Activated CD4-positive, alpha-beta memory T cell treated with anti-CD3 and anti-CD28 coated beads, Interleukin-2, amount 10 ng/mL, durations not matched to agents 7 days and 5 days (primary cell): Measurements from ENCODE around the gene XPC. TPM values are rescaled to one million over a fixed set of nuclear protein-coding genes. Genes with fewer than 3 reads are reported as not detected.
"Not testable (repeated sequence)": the region's sequence is repeated elsewhere in the genome, so short reads cannot be mapped to it uniquely, and the experiment has no call there.

Experiments
- CTCF ChIA-PET: fragments of 350-600 bp; sonication (Branson Sonifier 250); formaldehyde crosslinking; loops from one replicate; lab custom pipeline; 2021; ENCODE audit warnings: antibody characterized with exemption, inconsistent platforms; lab: Charles Lee
- POLR2A ChIA-PET: fragments of 350-600 bp; sonication (Branson Sonifier 250); formaldehyde crosslinking; loops from one replicate; lab custom pipeline; 2021; ENCODE audit warnings: antibody characterized with exemption; lab: Charles Lee
- DNase-seq: peaks from one replicate; pipeline ENCODE4 v3.0.0-alpha.2; 2020
- H3K27ac Mint-ChIP-seq: one replicate; pipeline ENCODE4 v1.8.0; 2021; ENCODE audit warnings: mild to moderate bottlenecking, mixed read lengths
- H3K27me3 Mint-ChIP-seq: one replicate; pipeline ENCODE4 v1.8.0; 2021; ENCODE audit warnings: mixed read lengths
- H3K36me3 Mint-ChIP-seq: one replicate; pipeline ENCODE4 v1.8.0; 2021; ENCODE audit warnings: low read depth, mixed read lengths
- H3K4me1 Mint-ChIP-seq: one replicate; pipeline ENCODE4 v1.8.0; 2021; ENCODE audit warnings: mixed read lengths
- H3K4me3 Mint-ChIP-seq: one replicate; pipeline ENCODE4 v1.8.0; 2021; ENCODE audit warnings: mild to moderate bottlenecking, mixed read lengths
- H3K9me3 Mint-ChIP-seq: one replicate; pipeline ENCODE4 v1.8.0; 2021; ENCODE audit warnings: mixed read lengths
- total RNA-seq, 2 experiments: library from RNA; stranded (reverse); gene quantifications; one replicate each; pipeline ENCODE4 v1.2.3, GENCODE V29; 2021

Gene XPC
- total RNA-seq, 2 experiments from 2014 or later: 34.2 to 34.8 TPM

GRCh38 chr3:14126017-14126886 lies 52.1 kb downstream of the XPC start:
- H3K36me3 Mint-ChIP-seq: peaks cover 43% of the 10 kb centered on the region

DNA sequence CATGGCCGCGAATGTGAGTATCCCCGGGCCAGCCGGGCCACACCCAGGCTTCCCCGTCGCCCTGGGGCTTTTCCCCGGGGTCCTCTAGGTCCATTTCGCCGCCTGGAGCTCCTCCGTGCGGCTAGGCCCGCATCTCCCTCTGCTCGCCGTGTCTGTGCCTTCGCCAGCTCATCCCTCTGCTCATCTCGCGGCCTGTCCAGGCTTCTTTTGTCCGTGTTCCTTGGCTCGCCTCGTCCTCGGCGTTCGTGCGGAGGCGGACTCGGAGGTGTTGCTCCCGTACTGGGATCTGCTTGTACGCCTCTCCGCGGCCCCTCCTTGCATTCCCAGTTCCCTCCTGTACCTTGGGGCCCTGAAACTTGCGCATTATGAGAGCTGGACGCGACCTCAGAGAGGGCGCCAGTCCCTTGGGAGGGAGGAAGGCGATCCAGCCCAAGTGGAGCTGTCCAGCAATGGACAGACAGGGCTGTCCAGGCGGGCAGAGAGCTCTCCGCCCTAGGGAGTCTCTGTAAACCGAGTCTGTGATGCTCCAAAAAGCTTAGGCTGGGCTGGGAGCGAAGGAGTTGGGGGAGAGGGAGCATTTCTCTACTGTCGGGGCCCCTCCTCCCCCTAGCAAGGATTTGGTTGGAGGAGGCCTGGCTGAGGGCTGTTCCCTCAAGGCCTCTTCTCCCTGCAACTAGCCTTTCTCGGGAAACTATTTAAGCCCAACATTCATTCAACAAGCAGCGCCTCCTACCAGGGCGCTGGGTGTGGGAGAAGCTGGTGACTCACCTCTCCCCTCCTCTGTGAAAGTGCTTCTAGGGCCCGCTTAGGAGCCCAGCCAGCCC lies 53.0 kb downstream of the XPC start:
- peak; percentile 67 for DNase-seq
- Mint-ChIP-seq H3K4me1 (peaks cover 57% of the 10 kb centered on the region), H3K4me3 (peak overlapping the region; percentile 92), H3K27me3 (no peaks in the 10 kb centered on the region), H3K36me3 (peaks cover 39% of the 10 kb centered on the region), H3K27ac (peak overlapping the region; percentile 90), H3K9me3 (no peaks in the 10 kb centered on the region)
- ChIA-PET CTCF (interaction anchor here (0.6 to 3.9 kb wide), 10 partner anchors 15 to 468 kb away, joined by 3 to 22 read pairs (median 9); partner anchors contain the start of genes LSM3 and XPC), POLR2A (interaction anchor here (0.7 to 9.0 kb wide), 13 partner anchors 9 to 821 kb away, joined by 3 to 133 read pairs (median 6); partner anchors contain the start of genes LSM3, NR2C2 and XPC)

More at GRCh38 chr3:14126017-14126886, 52.1 kb downstream of the XPC start:
- H3K4me1 Mint-ChIP-seq: peaks cover 57% of the 10 kb centered on the region
- H3K4me3 Mint-ChIP-seq: peak overlapping the region; percentile 92
- H3K9me3 Mint-ChIP-seq: no peaks in the 10 kb centered on the region
- CTCF ChIA-PET: interaction anchor here (0.6 to 3.9 kb wide), 7 partner anchors 15 to 469 kb away, joined by 3 to 22 read pairs (median 8); partner anchors contain the start of genes LSM3 and XPC
- POLR2A ChIA-PET: interaction anchor here (0.7 to 9.0 kb wide), 6 partner anchors 8 to 820 kb away, joined by 4 to 133 read pairs (median 11); partner anchors contain the start of genes LSM3, NR2C2 and XPC
- H3K27ac Mint-ChIP-seq: peak overlapping the region; percentile 90
- no peak for DNase-seq
- H3K27me3 Mint-ChIP-seq: no peaks in the 10 kb centered on the region

- Mint-ChIP-seq H3K4me3 (peak within 1 kb of the TSS; percentile 92), H3K27me3 (no peaks in the 10 kb centered on the region), H3K27ac (peak within 1 kb of the TSS; percentile 90), H3K36me3 (peaks cover 37% of the 10 kb centered on the region), H3K4me1 (peaks cover 61% of the 10 kb centered on the region), H3K9me3 (no peaks in the 10 kb centered on the region)
- ChIA-PET CTCF (interaction anchor here (1.2 to 3.9 kb wide), 8 partner anchors 18 to 253 kb away, joined by 3 to 22 read pairs (median 10); partner anchors contain the start of genes LSM3 and XPC), POLR2A (interaction anchor here (0.7 to 9.0 kb wide), 14 partner anchors 8 to 822 kb away, joined by 3 to 133 read pairs (median 6); partner anchors contain the start of genes LSM3, NR2C2 and XPC)
- DNase-seq: peak; percentile 99
Measured at GRCh38 chr3:14124615-14125192, 53.7 kb downstream of the XPC start, which contains the start of the genes CHCHD4 and TMEM43. Gene CHCHD4, minus strand, starts transcription at chr3:14124870. Its CDS starts 194 bp downstream, at chr3:14124676. Gene TMEM43, plus strand, starts transcription at chr3:14125052. Its CDS starts 142 bp downstream, at chr3:14125194.

DNA sequence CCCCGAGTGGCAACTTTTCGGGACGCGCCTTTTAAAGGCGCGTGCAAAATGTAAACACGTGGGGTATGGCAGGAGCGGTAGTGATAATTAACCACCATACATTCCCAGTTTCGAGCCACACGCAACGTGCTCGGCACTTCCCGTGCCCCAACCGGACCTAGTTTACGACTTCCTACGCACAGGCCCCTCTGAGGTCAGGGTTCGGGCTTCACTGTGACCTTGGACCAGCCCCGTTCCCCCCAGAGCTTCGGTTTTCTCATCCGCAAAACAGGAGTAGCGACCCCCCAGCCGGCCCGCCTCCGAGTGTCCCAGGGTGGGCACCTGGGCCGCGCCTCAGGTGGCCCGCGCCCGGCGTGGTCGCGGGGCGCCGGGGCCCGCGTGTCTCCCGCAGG lies 54.2 kb downstream of the XPC start:
- ChIA-PET POLR2A (interaction anchor here (1.1 to 9.0 kb wide), 16 partner anchors 8 to 823 kb away, joined by 3 to 133 read pairs (median 6); partner anchors contain the start of genes CCDC174, LSM3, NR2C2 and XPC), CTCF (interaction anchor here (1.2 to 3.9 kb wide), 7 partner anchors 19 to 227 kb away, joined by 4 to 22 read pairs (median 11); partner anchors contain the start of genes LSM3 and XPC)
- DNase-seq: peak; percentile 71
- Mint-ChIP-seq H3K27me3 (no peaks in the 10 kb centered on the region), H3K9me3 (no peaks in the 10 kb centered on the region), H3K4me1 (peaks cover 59% of the 10 kb centered on the region), H3K36me3 (peaks cover 32% of the 10 kb centered on the region), H3K27ac (peak overlapping the region; percentile 82), H3K4me3 (peak overlapping the region; percentile 92)

DNA sequence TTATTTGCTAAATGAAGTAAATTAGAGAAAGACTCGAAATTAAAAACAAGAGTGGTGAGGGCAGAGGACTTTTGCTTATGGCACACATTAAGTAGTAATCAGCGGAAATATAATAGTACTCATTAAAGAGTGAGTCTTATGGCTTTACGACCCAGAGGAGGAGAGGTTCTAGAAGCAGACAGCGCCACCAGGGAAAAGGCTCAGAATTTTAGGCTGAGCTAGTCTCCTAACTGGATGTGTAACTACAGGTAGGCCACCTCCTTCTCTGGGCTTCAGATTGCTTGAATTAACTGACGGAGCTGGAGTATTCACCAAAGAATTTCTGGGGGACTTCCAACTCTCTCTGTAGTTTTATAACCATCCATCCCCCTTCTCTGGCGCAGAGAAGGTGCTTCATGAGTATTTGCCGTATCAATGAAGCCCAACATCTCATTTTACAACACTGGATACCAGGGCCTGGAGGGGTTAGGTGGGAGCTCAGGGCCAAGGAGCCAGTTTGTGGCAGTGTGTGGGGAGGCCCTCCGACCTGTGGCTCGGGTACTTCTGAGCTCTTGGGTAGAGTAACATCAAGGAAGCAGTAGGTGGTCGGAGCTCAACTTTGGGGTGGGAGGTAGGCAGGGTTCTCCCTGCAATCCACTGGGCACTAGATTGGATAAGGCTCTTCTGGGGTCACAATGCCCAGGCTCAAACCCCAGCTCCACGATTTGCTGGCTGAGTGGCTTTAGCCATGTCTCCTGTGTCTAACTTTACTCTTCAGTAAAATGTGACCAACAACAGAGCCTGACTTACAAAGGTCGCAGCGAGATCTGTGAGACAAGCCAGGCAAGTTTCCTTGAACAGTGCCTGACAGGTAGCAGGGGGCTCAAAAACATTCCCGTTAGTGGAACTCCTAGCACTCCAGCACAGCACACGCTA lies 54.8 kb downstream of the XPC start:
- peak overlapping the region; percentile 92 for H3K4me3 Mint-ChIP-seq
- no peaks in the 10 kb centered on the region for H3K9me3 Mint-ChIP-seq
- peaks cover 58% of the 10 kb centered on the region for H3K4me1 Mint-ChIP-seq
- H3K36me3 Mint-ChIP-seq: peaks cover 26% of the 10 kb centered on the region
- peak overlapping the region; percentile 82 for H3K27ac Mint-ChIP-seq
- no peak for DNase-seq
- ChIA-PET CTCF (interaction anchor here (0.8 to 3.9 kb wide), 6 partner anchors 26 to 232 kb away, joined by 3 to 22 read pairs (median 11); partner anchors contain the start of genes LSM3 and XPC), POLR2A (interaction anchor here (1.1 to 9.0 kb wide), 13 partner anchors 8 to 528 kb away, joined by 3 to 133 read pairs (median 7); partner anchors contain the start of genes CCDC174, LSM3 and XPC)
- H3K27me3 Mint-ChIP-seq: no peaks in the 10 kb centered on the region

- Mint-ChIP-seq H3K27ac (peak overlapping the region; percentile 18), H3K9me3 (no peaks in the 10 kb centered on the region), H3K27me3 (no peaks in the 10 kb centered on the region), H3K36me3 (peaks cover 13% of the 10 kb centered on the region), H3K4me3 (peak overlapping the region; percentile 36), H3K4me1 (peaks cover 45% of the 10 kb centered on the region)
- no peak for DNase-seq
- CTCF ChIA-PET: interaction anchor here (0.6 to 3.9 kb wide), 5 partner anchors 28 to 760 kb away, joined by 3 to 22 read pairs (median 4); no protein-coding TSS in a partner anchor
- POLR2A ChIA-PET: interaction anchor here (1.4 to 9.0 kb wide), 3 partner anchors 20 to 232 kb away, joined by 5 to 133 read pairs (median 8); partner anchors contain the start of genes LSM3 and XPC
Measured at GRCh38 chr3:14122301-14122700, 56.1 kb downstream of the XPC start.

GRCh38 chr3:14121859-14122258 lies 56.5 kb downstream of the XPC start:
- no peak overlapping the region for H3K27ac Mint-ChIP-seq
- H3K36me3 Mint-ChIP-seq: peaks cover 11% of the 10 kb centered on the region
- CTCF ChIA-PET: interaction anchor here (1.4 kb wide), 1 partner anchor 34 kb away, joined by 3 read pairs; no protein-coding TSS in a partner anchor
- H3K9me3 Mint-ChIP-seq: no peaks in the 10 kb centered on the region
- H3K27me3 Mint-ChIP-seq: no peaks in the 10 kb centered on the region
- no peak overlapping the region for H3K4me3 Mint-ChIP-seq
- POLR2A ChIA-PET: interaction anchor here (1.4 to 9.0 kb wide), 2 partner anchors 20 to 57 kb away, joined by 5 to 133 read pairs; partner anchors contain the start of genes LSM3 and XPC
- DNase-seq: no peak
- H3K4me1 Mint-ChIP-seq: peaks cover 41% of the 10 kb centered on the region

DNA sequence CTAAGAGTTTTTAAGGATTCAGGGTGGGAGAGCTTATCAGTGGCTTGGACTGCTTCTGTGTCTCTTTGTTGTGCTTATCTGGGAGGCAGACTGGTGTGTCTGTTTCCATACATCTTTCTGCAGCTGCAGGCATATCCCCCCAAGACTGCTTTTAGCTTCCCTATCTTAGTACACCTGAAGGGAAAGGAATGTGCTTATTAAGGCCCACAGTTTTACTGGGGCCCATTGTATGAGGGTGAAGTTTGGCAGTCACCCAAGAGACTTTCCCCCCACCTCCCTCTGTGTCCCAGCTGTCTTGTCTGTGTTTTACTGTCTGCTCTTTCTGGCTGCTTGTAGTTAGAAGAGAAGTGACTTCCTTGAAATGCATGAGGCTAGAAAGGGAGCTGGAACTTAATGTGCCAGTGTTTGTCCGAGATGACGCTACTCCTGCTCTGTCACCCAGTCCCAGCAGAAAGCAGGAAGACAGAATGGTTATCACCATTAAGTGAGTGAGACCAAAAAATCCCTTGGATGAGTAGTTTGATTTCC lies 57.4 kb downstream of the XPC start:
- peaks cover 11% of the 10 kb centered on the region for H3K36me3 Mint-ChIP-seq
- peaks cover 32% of the 10 kb centered on the region for H3K4me1 Mint-ChIP-seq
- not testable (repeated sequence) for H3K4me3 Mint-ChIP-seq, H3K27ac Mint-ChIP-seq, DNase-seq, H3K9me3 Mint-ChIP-seq, H3K27me3 Mint-ChIP-seq
- CTCF ChIA-PET: interaction anchor here (1.4 kb wide), 1 partner anchor 33 kb away, joined by 3 read pairs; no protein-coding TSS in a partner anchor
- POLR2A ChIA-PET: interaction anchor here (1.1 to 9.0 kb wide), 3 partner anchors 21 to 58 kb away, joined by 5 to 133 read pairs (median 5); partner anchors contain the start of genes LSM3 and XPC

DNA sequence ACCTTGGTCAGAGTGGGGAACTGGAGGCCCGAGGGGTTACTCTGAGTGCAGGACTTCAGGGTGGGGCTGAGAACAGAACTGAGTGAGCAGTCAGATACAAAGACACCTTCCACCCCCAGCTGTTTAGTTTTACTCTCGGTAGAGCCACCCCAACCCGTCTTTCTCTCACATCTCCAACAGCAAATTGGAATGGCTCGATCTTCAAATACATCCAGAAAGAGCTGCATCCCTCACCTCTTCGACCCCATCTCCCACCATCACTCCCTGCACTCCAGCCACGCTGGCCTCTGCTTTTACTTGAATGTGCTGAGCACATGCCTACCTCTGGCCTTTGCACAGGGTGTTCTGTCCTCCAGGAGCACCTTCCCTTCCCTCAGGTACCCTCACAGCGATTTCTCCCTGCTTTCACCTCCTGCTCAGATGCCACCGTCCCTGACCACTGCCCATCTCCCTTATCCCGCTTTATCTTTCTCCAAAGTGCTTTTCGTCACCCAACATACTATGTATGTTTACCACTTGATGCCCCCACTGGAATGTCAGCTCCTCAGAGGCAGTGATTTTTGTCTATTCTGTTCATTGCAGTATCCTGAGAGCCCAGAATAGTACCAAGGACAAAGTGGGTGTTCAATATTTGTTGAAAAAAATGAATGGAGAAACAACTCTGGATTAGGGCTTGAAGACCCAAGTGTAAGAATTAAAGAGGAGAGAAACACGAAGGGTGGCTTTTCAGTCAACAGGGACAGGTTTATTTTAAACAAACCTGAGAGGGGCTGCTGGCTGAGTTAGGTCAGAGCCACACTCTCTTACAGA lies 58.1 kb downstream of the XPC start:
- peaks cover 29% of the 10 kb centered on the region for H3K4me1 Mint-ChIP-seq
- POLR2A ChIA-PET: interaction anchor here (1.1 kb wide), 1 partner anchor 58 kb away, joined by 5 read pairs; the partner anchor contains the start of genes LSM3 and XPC
- H3K36me3 Mint-ChIP-seq: peaks cover 11% of the 10 kb centered on the region
- no peaks in the 10 kb centered on the region for H3K27me3 Mint-ChIP-seq
- no peak overlapping the region for H3K4me3 Mint-ChIP-seq
- no peaks in the 10 kb centered on the region for H3K9me3 Mint-ChIP-seq
- DNase-seq: no peak
- CTCF ChIA-PET: interaction anchor here (1.0 kb wide), 1 partner anchor 224 kb away, joined by 6 read pairs; no protein-coding TSS in a partner anchor
- H3K27ac Mint-ChIP-seq: no peak overlapping the region
